ENCODE data around the gene THSD1. TPM values are rescaled to one million over a fixed set of nuclear protein-coding genes. Genes with fewer than 3 reads are reported as not detected.
A peak's percentile ranks its signal among the peaks of the same experiment; 100 is the strongest.

The THSD1 gene
- total and polyA plus RNA-seq, 9 of the 15 experiments (the other 6 are each of a cell fraction or from before 2014, with no cell fraction given) = 0.01 to 0.11 (median 0.04) TPM; not detected in 2

DNA sequence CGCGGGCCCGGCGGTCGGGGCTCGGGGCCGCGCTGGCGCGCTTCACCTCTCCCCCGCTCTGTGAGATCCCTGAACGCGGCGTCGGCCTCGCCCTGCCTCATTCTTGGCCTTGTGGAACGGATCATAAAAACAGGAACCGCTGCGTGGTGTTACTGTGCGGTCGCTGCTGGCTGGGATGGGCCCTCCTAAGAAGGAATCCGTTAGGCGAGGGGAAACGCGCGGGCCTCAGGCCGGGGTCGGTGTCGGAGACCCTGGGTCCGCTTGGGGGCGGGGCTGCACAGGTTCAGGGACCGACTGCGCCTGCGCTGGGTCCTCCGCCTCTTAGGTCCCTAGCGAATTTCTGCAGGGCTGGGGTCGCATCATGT is 49.7 kb upstream of the THSD1 start (continued):
- TF ChIP-seq, protein P1, sequence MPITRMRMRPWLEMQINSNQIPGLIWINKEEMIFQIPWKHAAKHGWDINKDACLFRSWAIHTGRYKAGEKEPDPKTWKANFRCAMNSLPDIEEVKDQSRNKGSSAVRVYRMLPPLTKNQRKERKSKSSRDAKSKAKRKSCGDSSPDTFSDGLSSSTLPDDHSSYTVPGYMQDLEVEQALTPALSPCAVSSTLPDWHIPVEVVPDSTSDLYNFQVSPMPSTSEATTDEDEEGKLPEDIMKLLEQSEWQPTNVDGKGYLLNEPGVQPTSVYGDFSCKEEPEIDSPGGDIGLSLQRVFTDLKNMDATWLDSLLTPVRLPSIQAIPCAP (CRISPR knock-in tag; IDR thresholded peaks at IDR 0.05; ENCODE audit: borderline replicate concordance) = no peak
- TF ChIP-seq NEUROD1 (IDR thresholded peaks at IDR 0.05; ENCODE audit: borderline replicate concordance, low read depth, low read length, partially characterized antibody) (no peak), ZNF134 (CRISPR knock-in tag; conservative IDR thresholded peaks at IDR 0.05) (no peak), ZNF232 (CRISPR knock-in tag; IDR thresholded peaks at IDR 0.05) (no peak), BDP1 (IDR thresholded peaks at IDR 0.05; ENCODE audit: insufficient read depth, insufficient read length) (no peak), PURB (CRISPR knock-in tag; IDR thresholded peaks at IDR 0.05; ENCODE audit: low read depth) (no peak), TAF15 (IDR thresholded peaks at IDR 0.05; ENCODE audit: low read depth, low read length) (no peak), SAFB2 (IDR thresholded peaks at IDR 0.05; ENCODE audit: borderline replicate concordance, low read depth, low read length, severe bottlenecking) (no peak), FIP1L1 (IDR thresholded peaks at IDR 0.05; ENCODE audit: low read depth, low read length, poor library complexity, severe bottlenecking) (no peak), LEF1 (IDR thresholded peaks at IDR 0.05) (no peak), ZNF551 (CRISPR knock-in tag; IDR thresholded peaks at IDR 0.05) (no peak), L3MBTL2 (IDR thresholded peaks at IDR 0.05) (peak; percentile 53; the same call in 1 of the 2 replicates), ZNF586 (CRISPR knock-in tag; conservative IDR thresholded peaks at IDR 0.05) (no peak), ESRRB (CRISPR knock-in tag; IDR thresholded peaks at IDR 0.05; ENCODE audit: borderline replicate concordance) (no peak), ZFX (CRISPR knock-in tag; IDR thresholded peaks at IDR 0.05) (peak; percentile 92), PRMT5 (CRISPR knock-in tag; IDR thresholded peaks at IDR 0.05) (no peak), NR1H2 (CRISPR knock-in tag; IDR thresholded peaks at IDR 0.05) (no peak), RBFOX2 (IDR thresholded peaks at IDR 0.05; ENCODE audit: low read depth, low read length) (peak; percentile 94), POLR2G (IDR thresholded peaks at IDR 0.05; ENCODE audit: low read depth, low read length) (peak; percentile 91), CAMTA2 (CRISPR knock-in tag; conservative IDR thresholded peaks at IDR 0.05) (no peak)
- TF ChIP-seq, protein P2, sequence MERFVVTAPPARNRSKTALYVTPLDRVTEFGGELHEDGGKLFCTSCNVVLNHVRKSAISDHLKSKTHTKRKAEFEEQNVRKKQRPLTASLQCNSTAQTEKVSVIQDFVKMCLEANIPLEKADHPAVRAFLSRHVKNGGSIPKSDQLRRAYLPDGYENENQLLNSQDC (CRISPR knock-in tag; IDR thresholded peaks at IDR 0.05) = no peak
- TF ChIP-seq, protein P3, sequence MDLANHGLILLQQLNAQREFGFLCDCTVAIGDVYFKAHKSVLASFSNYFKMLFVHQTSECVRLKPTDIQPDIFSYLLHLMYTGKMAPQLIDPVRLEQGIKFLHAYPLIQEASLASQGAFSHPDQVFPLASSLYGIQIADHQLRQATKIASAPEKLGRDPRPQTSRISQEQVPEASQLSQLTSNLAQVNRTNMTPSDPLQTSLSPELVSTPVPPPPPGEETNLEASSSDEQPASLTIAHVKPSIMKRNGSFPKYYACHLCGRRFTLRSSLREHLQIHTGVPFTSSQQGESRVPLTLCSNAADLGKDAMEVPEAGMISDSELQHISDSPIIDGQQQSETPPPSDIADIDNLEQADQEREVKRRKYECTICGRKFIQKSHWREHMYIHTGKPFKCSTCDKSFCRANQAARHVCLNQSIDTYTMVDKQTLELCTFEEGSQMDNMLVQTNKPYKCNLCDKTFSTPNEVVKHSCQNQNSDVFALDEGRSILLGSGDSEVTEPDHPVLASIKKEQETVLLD (IDR thresholded peaks at IDR 0.05) = peak; percentile 60; the same call in 1 of the 2 replicates

All from K562 (cell line).